Measurements from ENCODE around the gene MAP3K15.

MAP3K15 gene

GRCh38 chrX:19514791-19515614, at the start of gene MAP3K15:
Gene MAP3K15, minus strand, starts transcription at chrX:19515508. Its CDS starts 247 bp downstream, at chrX:19515261.
- peak in 1 of 2 donors; percentile 3 for DNase-seq

- DNase-seq: no peak
These were observed 49.3 kb upstream of the MAP3K15 start for GRCh38 chrX:19564606-19565005.

- no peak for DNase-seq
These were observed 48.4 kb upstream of the MAP3K15 start for GRCh38 chrX:19563746-19564145.

GRCh38 chrX:19563327-19563726, 48.0 kb upstream of the MAP3K15 start:
- no peak for DNase-seq

GRCh38 chrX:19560611-19561010, 45.3 kb upstream of the MAP3K15 start:
- no peak for DNase-seq

- DNase-seq: no peak
These were observed 42.5 kb upstream of the MAP3K15 start for GRCh38 chrX:19557822-19558221.

GRCh38 chrX:19556202-19556601, 40.9 kb upstream of the MAP3K15 start:
- no peak for DNase-seq

- no peak for DNase-seq
These were observed 40.4 kb upstream of the MAP3K15 start for GRCh38 chrX:19555683-19556082.

- DNase-seq: no peak
These were observed 39.9 kb upstream of the MAP3K15 start for GRCh38 chrX:19555236-19555635.

GRCh38 chrX:19554786-19555185, 39.5 kb upstream of the MAP3K15 start:
- DNase-seq: peak; percentile 19 to 21

- no peak for DNase-seq
These were observed 37.5 kb upstream of the MAP3K15 start for GRCh38 chrX:19552793-19553192.

GRCh38 chrX:19549838-19550237, 34.5 kb upstream of the MAP3K15 start:
- DNase-seq: no peak

- DNase-seq: no peak
These were observed 33.6 kb upstream of the MAP3K15 start for GRCh38 chrX:19548934-19549333.

- DNase-seq: no peak
These were observed 33.0 kb upstream of the MAP3K15 start for GRCh38 chrX:19548279-19548678.

- no peak for DNase-seq
These were observed 30.3 kb upstream of the MAP3K15 start for GRCh38 chrX:19545651-19546050.

- peak; percentile 32 to 33 for DNase-seq
These were observed 29.5 kb upstream of the MAP3K15 start for GRCh38 chrX:19544693-19545305.

GRCh38 chrX:19543951-19544381, 28.7 kb upstream of the MAP3K15 start:
- DNase-seq: no peak

- DNase-seq: no peak
These were observed 27.9 kb upstream of the MAP3K15 start for GRCh38 chrX:19543020-19543715.

- no peak for DNase-seq
These were observed 26.6 kb upstream of the MAP3K15 start for GRCh38 chrX:19541931-19542330.

- DNase-seq: no peak
These were observed 25.9 kb upstream of the MAP3K15 start for GRCh38 chrX:19541196-19541595.

GRCh38 chrX:19540076-19540475, 24.8 kb upstream of the MAP3K15 start:
- no peak for DNase-seq

GRCh38 chrX:19539665-19540064, 24.4 kb upstream of the MAP3K15 start:
- no peak for DNase-seq

GRCh38 chrX:19535476-19535875, 20.2 kb upstream of the MAP3K15 start:
- no peak for DNase-seq

- no peak for DNase-seq
These were observed 17.4 kb upstream of the MAP3K15 start for GRCh38 chrX:19532709-19533108.

All from stimulated activated CD4-positive, alpha-beta T cell treated with anti-CD3 and anti-CD28 coated beads, Interleukin-2, amount 100 ng/mL, for 48 hours (primary cell).